H1 (cell line): ENCODE data around the gene PLCB1. TPM values are rescaled to one million over a fixed set of nuclear protein-coding genes. Genes with fewer than 3 reads are reported as not detected.

Experiments
- BCL11A ChIP-seq, 2 experiments: IDR thresholded peaks; one replicate each; pipeline ENCODE4 v1.6.1; 2011; ENCODE audit warnings: low read depth in 2 of 2, low read length in 2 of 2, mild to moderate bottlenecking in 2 of 2
- CBX5 ChIP-seq: fragments of 300-800, 300-1000 bp; sonication (generic); IDR thresholded peaks from 2 replicates; pipeline ENCODE4 v1.7.1; 2016; ENCODE audit warnings: antibody characterized with exemption, low read length, low read depth
- TAF7 ChIP-seq: optimal IDR thresholded peaks from 2 replicates; pipeline ENCODE3; 2011; ENCODE audit warnings: low read depth, mild to moderate bottlenecking, inconsistent platforms, low read length, moderate library complexity, borderline replicate concordance
- polyA plus RNA-seq, 7 experiments: library from polyadenylated mRNA; depleted of rRNA in 3 of 7; stranded (reverse) in 5 of 7; unstranded in 2 of 7; fragments of >200 nt in 5 of 7; fragments of 200-250 nt in 2 of 7; gene quantifications; 1 replicate in 5 of 7; 2 replicates in 1 of 7; 4 replicates in 1 of 7; pipeline versions ENCODE4 v1.2.1 to v1.2.3, GENCODE V29; 2011 to 2013; ENCODE audit warnings: missing spikeins in 2 of 7, mixed read lengths in 2 of 7
- total RNA-seq: library from RNA; stranded (reverse); fragmentation: NEBNext Ultra II Directional; extraction: Animal tissue kit (Norgen Biotek cat#: 25700); gene quantifications from 2 replicates; pipeline ENCODE4 v1.2.1, GENCODE V29; 2021

PLCB1 gene
- total and polyA plus RNA-seq, 2 of the 8 experiments (the other 6 are each of a cell fraction or from before 2014, with no cell fraction given) = 2.6 to 9.1 TPM

- TF ChIP-seq BCL11A (IDR thresholded peaks at IDR 0.05; ENCODE audit: low read depth in 2 of 2, low read length in 2 of 2) = no peak
- no peak for TF ChIP-seq TAF7
- no peak for TF ChIP-seq CBX5
These were observed 102.5 kb downstream of the PLCB1 start (continued) for GRCh38 chr20:8234580-8234979.
